ENCODE measurements around the gene RRAS.

DNA sequence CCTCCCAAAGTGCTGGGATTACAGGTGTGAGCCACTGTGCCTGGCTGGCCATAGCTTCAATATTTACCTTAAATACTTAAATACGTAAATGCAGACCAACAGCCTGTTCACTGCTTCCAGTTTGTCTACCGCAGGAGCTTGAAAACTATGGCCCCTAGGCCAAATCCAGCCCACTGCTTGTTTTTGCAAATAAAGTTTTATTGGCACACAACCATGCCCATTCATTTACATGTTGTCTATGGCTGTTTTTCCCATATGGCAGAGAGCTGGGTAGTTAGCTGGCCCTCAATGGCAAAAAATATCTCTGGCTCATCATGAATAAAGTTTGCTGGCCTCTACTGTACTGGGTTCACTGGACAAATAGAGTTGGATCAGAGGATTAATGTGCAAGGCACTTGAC, 37.1 kb downstream of the RRAS start:
- TF ChIP-seq, protein P1, sequence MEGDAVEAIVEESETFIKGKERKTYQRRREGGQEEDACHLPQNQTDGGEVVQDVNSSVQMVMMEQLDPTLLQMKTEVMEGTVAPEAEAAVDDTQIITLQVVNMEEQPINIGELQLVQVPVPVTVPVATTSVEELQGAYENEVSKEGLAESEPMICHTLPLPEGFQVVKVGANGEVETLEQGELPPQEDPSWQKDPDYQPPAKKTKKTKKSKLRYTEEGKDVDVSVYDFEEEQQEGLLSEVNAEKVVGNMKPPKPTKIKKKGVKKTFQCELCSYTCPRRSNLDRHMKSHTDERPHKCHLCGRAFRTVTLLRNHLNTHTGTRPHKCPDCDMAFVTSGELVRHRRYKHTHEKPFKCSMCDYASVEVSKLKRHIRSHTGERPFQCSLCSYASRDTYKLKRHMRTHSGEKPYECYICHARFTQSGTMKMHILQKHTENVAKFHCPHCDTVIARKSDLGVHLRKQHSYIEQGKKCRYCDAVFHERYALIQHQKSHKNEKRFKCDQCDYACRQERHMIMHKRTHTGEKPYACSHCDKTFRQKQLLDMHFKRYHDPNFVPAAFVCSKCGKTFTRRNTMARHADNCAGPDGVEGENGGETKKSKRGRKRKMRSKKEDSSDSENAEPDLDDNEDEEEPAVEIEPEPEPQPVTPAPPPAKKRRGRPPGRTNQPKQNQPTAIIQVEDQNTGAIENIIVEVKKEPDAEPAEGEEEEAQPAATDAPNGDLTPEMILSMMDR (IDR thresholded peaks at IDR 0.05) = no peak
- no peak for TF ChIP-seq POLR2A (IDR thresholded peaks at IDR 0.05)

Data from Peyer's patch (tissue), 4 donors.